ENCODE results near the gene POTEJ.
"Not testable (repeated sequence)": the region's sequence is repeated elsewhere in the genome, so short reads cannot be mapped to it uniquely, and the experiment has no call there.

POTEJ gene

GRCh38 chr2:130667516-130667915, 56.3 kb downstream of the POTEJ start:
- not testable (repeated sequence) for H3K36me3 ChIP-seq; H3K9me3 ChIP-seq; H3K27me3 ChIP-seq; H3K4me1 ChIP-seq; DNase-seq; H3K4me3 ChIP-seq (ENCODE audit: low read depth, low read length)

- H3K4me3 ChIP-seq (ENCODE audit: low read depth, low read length); H3K4me1 ChIP-seq; H3K27me3 ChIP-seq; H3K9me3 ChIP-seq; DNase-seq; H3K36me3 ChIP-seq: not testable (repeated sequence)
Observed at GRCh38 chr2:130670026-130670745, 58.9 kb downstream of the POTEJ start.

- H3K4me1 ChIP-seq; H3K9me3 ChIP-seq; H3K27me3 ChIP-seq; H3K36me3 ChIP-seq; H3K4me3 ChIP-seq (ENCODE audit: low read depth, low read length); DNase-seq: not testable (repeated sequence)
Observed at GRCh38 chr2:130692041-130692770, 81.0 kb downstream of the POTEJ start.

GRCh38 chr2:130693474-130693873, 82.2 kb downstream of the POTEJ start:
- not testable (repeated sequence) for H3K9me3 ChIP-seq; H3K4me1 ChIP-seq; H3K27me3 ChIP-seq; H3K4me3 ChIP-seq (ENCODE audit: low read depth, low read length); H3K36me3 ChIP-seq
- TF ChIP-seq CTCF (IDR thresholded peaks at IDR 0.05; ENCODE audit: low read depth, low read length) = peak; percentile 37
- DNase-seq = peak; percentile 67

GRCh38 chr2:130703250-130703649, 92.0 kb downstream of the POTEJ start:
- not testable (repeated sequence) for H3K36me3 ChIP-seq; H3K4me1 ChIP-seq; H3K4me3 ChIP-seq (ENCODE audit: low read depth, low read length); H3K27me3 ChIP-seq; H3K9me3 ChIP-seq; DNase-seq

Data from BE2C (cell line).